ENCODE results near the gene PPID.
"Not testable (repeated sequence)": the region's sequence is repeated elsewhere in the genome, so short reads cannot be mapped to it uniquely, and the experiment has no call there.

The PPID gene

GRCh38 chr4:158766434-158767044, 43.3 kb upstream of the PPID start:
- DNase-seq (ENCODE audit: low read depth): no peak
- no peak for TF ChIP-seq CTCF (IDR thresholded peaks at IDR 0.05; ENCODE audit: low read depth, low read length, missing control alignments)

GRCh38 chr4:158763462-158763861, 40.3 kb upstream of the PPID start:
- no peak overlapping the region for H3K4me3 ChIP-seq (ENCODE audit: low read depth, low read length)
- TF ChIP-seq CTCF (IDR thresholded peaks at IDR 0.05; ENCODE audit: low read depth, low read length, missing control alignments): no peak
- DNase-seq (ENCODE audit: low read depth): no peak

More at GRCh38 chr4:158766434-158767044, 43.3 kb upstream of the PPID start:
- no peak overlapping the region for H3K4me3 ChIP-seq (ENCODE audit: low read depth, low read length)

GRCh38 chr4:158762553-158762952, 39.4 kb upstream of the PPID start:
- no peak for DNase-seq (ENCODE audit: low read depth)
- H3K4me3 ChIP-seq (ENCODE audit: low read depth, low read length): no peak overlapping the region
- TF ChIP-seq CTCF (IDR thresholded peaks at IDR 0.05; ENCODE audit: low read depth, low read length, missing control alignments): no peak

- H3K4me3 ChIP-seq (ENCODE audit: low read depth, low read length): no peak overlapping the region
- DNase-seq (ENCODE audit: low read depth): no peak
- TF ChIP-seq CTCF (IDR thresholded peaks at IDR 0.05; ENCODE audit: low read depth, low read length, missing control alignments): no peak
Observed at GRCh38 chr4:158760866-158761265, 37.7 kb upstream of the PPID start.

- DNase-seq (ENCODE audit: low read depth); H3K4me3 ChIP-seq (ENCODE audit: low read depth, low read length): not testable (repeated sequence)
Observed at GRCh38 chr4:158759539-158759938, 36.3 kb upstream of the PPID start.

GRCh38 chr4:158758703-158759102, 35.5 kb upstream of the PPID start:
- TF ChIP-seq CTCF (IDR thresholded peaks at IDR 0.05; ENCODE audit: low read depth, low read length, missing control alignments): no peak
- no peak for DNase-seq (ENCODE audit: low read depth)
- H3K4me3 ChIP-seq (ENCODE audit: low read depth, low read length): no peak overlapping the region

GRCh38 chr4:158758142-158758541, 34.9 kb upstream of the PPID start:
- DNase-seq (ENCODE audit: low read depth): no peak
- H3K4me3 ChIP-seq (ENCODE audit: low read depth, low read length): no peak overlapping the region
- TF ChIP-seq CTCF (IDR thresholded peaks at IDR 0.05; ENCODE audit: low read depth, low read length, missing control alignments): no peak

Measured in GM12864 (cell line).